ENCODE data around the gene SQSTM1. TPM values are rescaled to one million over a fixed set of nuclear protein-coding genes. Genes with fewer than 3 reads are reported as not detected.

Gene SQSTM1
- total and polyA plus RNA-seq, 9 of the 15 experiments (the other 6 are each of a cell fraction or from before 2014, with no cell fraction given): 5.6 to 148 (median 64.0) TPM

- H3K27ac ChIP-seq (ENCODE audit: extremely low read depth, low read depth, low read length): no peak overlapping the region
- CTCF ChIA-PET (ENCODE audit: low intra/inter-chr PET ratio): interaction anchor here (0.7 kb wide), 1 partner anchor 43 kb away, joined by 3 read pairs; no protein-coding TSS in a partner anchor
- peaks cover 3 to 20% of the 10 kb centered on the region in 2 experiments; a peak in 4 of 5 replicates for H3K4me1 ChIP-seq (replicated peaks in 1 of 2; ENCODE audit: control insufficient read depth in 2 of 2, insufficient read depth in 2 of 2, low read length in 2 of 2)
- no peak for TF ChIP-seq MXI1 (IDR thresholded peaks at IDR 0.05; ENCODE audit: low read depth, low read length)
- no peak for TF ChIP-seq RBM17 (IDR thresholded peaks at IDR 0.05; ENCODE audit: borderline replicate concordance, low read depth, low read length)
- TF ChIP-seq POLR2A (conservative IDR thresholded peaks at IDR 0.05): peak; percentile 29; the same call in 1 of the 2 replicates
- TF ChIP-seq E2F5 (CRISPR knock-in tag; IDR thresholded peaks at IDR 0.05): no peak
- peak; percentile 35; the same call in 1 of the 2 replicates for TF ChIP-seq HMBOX1 (IDR thresholded peaks at IDR 0.05)
- no peak for TF ChIP-seq ZNF282 (CRISPR knock-in tag; IDR thresholded peaks at IDR 0.05)
- TF ChIP-seq ZNF551 (CRISPR knock-in tag; IDR thresholded peaks at IDR 0.05): no peak
- TF ChIP-seq SREBF1 (IDR thresholded peaks at IDR 0.05; ENCODE audit: borderline replicate concordance, low read depth, low read length): no peak
- TF ChIP-seq POLR2G (IDR thresholded peaks at IDR 0.05; ENCODE audit: low read depth, low read length): peak; percentile 54; the same call in 1 of the 2 replicates
- no peak for TF ChIP-seq U2AF1 (optimal IDR thresholded peaks at IDR 0.05; ENCODE audit: low read depth, low read length)
- TF ChIP-seq RBFOX2 (IDR thresholded peaks at IDR 0.05; ENCODE audit: low read depth, low read length): peak; percentile 61
- TF ChIP-seq PTRF (tag; IDR thresholded peaks at IDR 0.05): no peak
- TF ChIP-seq ZBTB12 (CRISPR knock-in tag; IDR thresholded peaks at IDR 0.05): no peak
- TF ChIP-seq ATF3 (IDR thresholded peaks at IDR 0.05): 0 out of 2 replicates have a peak, but pooled peaks have one; percentile 11
- no peak for TF ChIP-seq ATF3 (CRISPR knock-in tag; conservative IDR thresholded peaks at IDR 0.05)
- TF ChIP-seq POLR2AphosphoS5 (IDR thresholded peaks at IDR 0.05; ENCODE audit: control insufficient read depth, insufficient read depth, low read depth, low read length): 0 out of 2 replicates have a peak, but pooled peaks have one; percentile 36
- no peak for TF ChIP-seq ZNF146 (CRISPR knock-in tag; IDR thresholded peaks at IDR 0.05; ENCODE audit: unreplicated experiment)
- no peak for TF ChIP-seq MTF1 (CRISPR knock-in tag; IDR thresholded peaks at IDR 0.05; ENCODE audit: borderline replicate concordance)
- peak; percentile 18 for TF ChIP-seq POLR2B (IDR thresholded peaks at IDR 0.05; ENCODE audit: low read depth, partially characterized antibody)
- no peak for TF ChIP-seq MEIS2 (IDR thresholded peaks at IDR 0.05; ENCODE audit: partially characterized antibody)
- TF ChIP-seq MCM7 (IDR thresholded peaks at IDR 0.05): no peak
Observed at GRCh38 chr5:179827680-179828079, 7.0 kb downstream of the SQSTM1 start.

More at GRCh38 chr5:179827680-179828079, 7.0 kb downstream of the SQSTM1 start:
- Histone ChIP-seq H3K4me3 (no peak overlapping the region), H3K9me1 (ENCODE audit: control insufficient read depth, insufficient read depth, low read length) (peaks cover 10% of the 10 kb centered on the region), H3K27me3 (ENCODE audit: control insufficient read depth in 2 of 2, insufficient read depth in 2 of 2, low read length in 2 of 2) (no peaks in the 10 kb centered on the region), H4K20me1 (replicated peaks; ENCODE audit: control insufficient read depth, insufficient read depth, low read length) (peaks cover 15% of the 10 kb centered on the region), H3K79me2 (ENCODE audit: control insufficient read depth, insufficient read depth, low read length) (peaks cover 21% of the 10 kb centered on the region), H2AFZ (ENCODE audit: low read depth, low read length) (no peak overlapping the region), H3K36me3 (ENCODE audit: control insufficient read depth, insufficient read depth, low read length) (peaks cover 96% of the 10 kb centered on the region; the same call in 2 of the 3 replicates), H3K9me3 (replicated peaks; ENCODE audit: control insufficient read depth, insufficient read depth, low read depth, low read length) (no peaks in the 10 kb centered on the region), H3K4me2 (ENCODE audit: insufficient read depth, low read length) (no peak overlapping the region), H3K9ac (ENCODE audit: insufficient read depth in 1 of 2, low read depth in 2 of 2, low read length in 2 of 2) (0 out of 4 replicates have a peak overlapping the region, but pooled peaks of 1 of the 2 experiments have one; percentile 43)
- intact Hi-C loops (cut with micrococcal nuclease): no loop called here
- ATAC-seq (peak; percentile 26), FAIRE-seq (no peak), DNase-seq (ENCODE audit: extremely low read depth in 1 of 4, low spot score in 3 of 4) (no peak)
- no TSS peak for BruUV-seq (replicated peaks)
- 86% methylated on average over 9 of the region's 9 CpGs for WGBS (ENCODE audit: insufficient coverage, low coverage, missing lambda C conversion rate)
- POLR2A ChIA-PET: interaction anchor here (0.7 to 3.9 kb wide), 6 partner anchors 8 to 125 kb away, joined by 3 to 15 read pairs (median 4); partner anchors contain the start of gene SQSTM1
- in situ Hi-C loops (cut with MboI): no loop called here

Measured in K562 (cell line).